GM10266 (cell line): Measurements from ENCODE around the gene FXR1.
"Not testable (repeated sequence)": the region's sequence is repeated elsewhere in the genome, so short reads cannot be mapped to it uniquely, and the experiment has no call there.

Experiments used
- DNase-seq: peaks from one replicate; pipeline ENCODE4 v3.0.0; 2012; ENCODE audit errors: extremely low spot score
- TF ChIP-seq, protein P1 (sequence below): IDR thresholded peaks from 2 replicates; pipeline ENCODE4 v1.5.1; 2012; ENCODE audit warnings: mild to moderate bottlenecking, low read depth; ENCODE audit not compliant: control insufficient read depth, insufficient read depth; ENCODE audit errors: missing control alignments

Gene FXR1

GRCh38 chr3:180987344-180987743, 74.9 kb downstream of the FXR1 start:
- TF ChIP-seq, protein P1, sequence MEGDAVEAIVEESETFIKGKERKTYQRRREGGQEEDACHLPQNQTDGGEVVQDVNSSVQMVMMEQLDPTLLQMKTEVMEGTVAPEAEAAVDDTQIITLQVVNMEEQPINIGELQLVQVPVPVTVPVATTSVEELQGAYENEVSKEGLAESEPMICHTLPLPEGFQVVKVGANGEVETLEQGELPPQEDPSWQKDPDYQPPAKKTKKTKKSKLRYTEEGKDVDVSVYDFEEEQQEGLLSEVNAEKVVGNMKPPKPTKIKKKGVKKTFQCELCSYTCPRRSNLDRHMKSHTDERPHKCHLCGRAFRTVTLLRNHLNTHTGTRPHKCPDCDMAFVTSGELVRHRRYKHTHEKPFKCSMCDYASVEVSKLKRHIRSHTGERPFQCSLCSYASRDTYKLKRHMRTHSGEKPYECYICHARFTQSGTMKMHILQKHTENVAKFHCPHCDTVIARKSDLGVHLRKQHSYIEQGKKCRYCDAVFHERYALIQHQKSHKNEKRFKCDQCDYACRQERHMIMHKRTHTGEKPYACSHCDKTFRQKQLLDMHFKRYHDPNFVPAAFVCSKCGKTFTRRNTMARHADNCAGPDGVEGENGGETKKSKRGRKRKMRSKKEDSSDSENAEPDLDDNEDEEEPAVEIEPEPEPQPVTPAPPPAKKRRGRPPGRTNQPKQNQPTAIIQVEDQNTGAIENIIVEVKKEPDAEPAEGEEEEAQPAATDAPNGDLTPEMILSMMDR, result no peak
- no peak for DNase-seq

DNA sequence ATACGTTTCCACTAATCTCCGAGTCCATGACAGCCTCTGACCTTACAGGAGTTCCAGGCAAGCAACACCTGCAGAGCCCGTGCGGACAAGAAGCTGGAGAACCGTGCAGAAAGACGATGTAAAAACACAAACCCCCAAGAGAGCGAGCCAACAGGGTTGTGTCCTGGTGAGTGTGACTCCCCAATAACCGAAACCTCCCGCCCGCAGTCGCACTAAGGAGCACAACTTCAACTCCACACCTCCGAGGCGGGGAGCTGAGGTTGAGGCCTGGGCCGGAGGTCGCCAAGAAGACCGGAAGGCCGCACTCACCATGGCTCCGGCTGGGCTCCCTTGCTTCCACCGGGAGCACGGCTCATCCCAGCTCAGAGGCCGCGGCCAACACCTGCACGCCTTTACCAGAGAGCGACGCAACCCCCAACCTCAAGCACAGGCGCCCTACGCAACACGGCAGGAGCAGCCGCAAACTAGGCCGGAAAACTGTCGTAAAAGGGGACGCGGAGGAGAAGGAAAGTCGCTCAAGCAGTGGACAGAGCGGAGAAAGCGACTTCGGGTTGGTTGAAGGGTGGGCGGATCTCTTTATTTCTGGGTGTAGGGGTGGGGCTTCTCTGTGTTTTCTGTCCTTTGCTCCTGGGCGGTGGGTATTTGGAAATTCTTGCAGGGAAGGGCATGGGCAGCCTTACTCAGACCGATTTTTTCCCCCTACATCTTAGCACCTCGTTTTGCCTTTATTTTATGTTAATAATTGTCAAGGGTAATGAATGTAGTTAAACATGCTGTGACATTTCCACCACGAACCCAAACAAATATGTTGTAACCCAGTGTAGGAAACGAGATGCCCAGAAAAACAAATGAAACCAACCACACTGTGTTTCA, 77.1 kb downstream of the FXR1 start, which contains the start of gene DNAJC19:
DNAJC19 (minus strand) TSS at position 446 of the 873 bp plus-strand sequence; CDS start at position 312, 134 bp downstream.
- TF ChIP-seq, protein P1, result no peak

GRCh38 chr3:180990505-180990904, 78.0 kb downstream of the FXR1 start:
- TF ChIP-seq, protein P1, result no peak
- DNase-seq, result no peak

More for the DNA sequence above, 77.1 kb downstream of the FXR1 start, which contains the start of gene DNAJC19:
- DNase-seq, result peak; percentile 89

- DNase-seq, result no peak
- TF ChIP-seq, protein P1, result no peak
Observed at GRCh38 chr3:180996415-180996932, 84.0 kb downstream of the FXR1 start.

DNA sequence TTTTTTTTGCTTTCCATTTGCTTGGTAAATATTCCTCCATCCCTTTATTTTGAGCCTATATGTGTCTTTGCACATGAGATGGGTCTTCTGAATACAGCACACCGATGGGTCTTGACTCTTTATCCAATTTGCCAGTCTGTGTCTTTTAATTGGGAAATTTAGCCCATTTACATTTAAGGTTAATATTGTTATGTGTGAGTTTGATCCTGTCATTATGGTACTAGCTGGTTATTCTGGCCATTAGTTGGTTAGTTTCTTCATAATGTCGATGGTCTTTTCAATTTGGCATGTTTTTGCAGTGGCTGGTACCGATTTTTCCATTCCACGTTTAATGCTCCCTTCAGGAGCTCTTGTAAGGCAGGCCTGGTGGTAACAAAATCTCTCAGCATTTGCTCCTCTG, 89.9 kb downstream of the FXR1 start:
- not testable (repeated sequence) for DNase-seq

DNA sequence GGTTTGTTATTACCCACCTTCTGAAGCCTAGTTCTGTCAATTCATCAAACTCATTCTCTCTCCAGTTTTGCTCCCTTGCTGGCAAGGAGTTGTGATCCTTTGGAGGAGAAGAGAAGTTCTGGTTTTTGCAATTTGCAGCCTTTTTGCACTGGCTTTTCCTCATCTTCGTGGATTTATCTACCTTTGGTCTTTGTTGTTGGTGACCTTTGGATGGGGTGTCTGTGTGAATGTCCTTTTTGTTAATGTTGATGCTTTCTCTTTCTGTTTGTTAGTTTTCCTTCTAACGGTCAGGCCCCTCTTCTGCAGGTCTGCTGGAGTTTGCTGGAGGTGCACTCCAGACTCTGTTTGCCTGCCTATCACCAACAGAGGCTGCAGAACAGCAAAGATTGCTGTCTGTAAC, 91.0 kb downstream of the FXR1 start:
- not testable (repeated sequence) for DNase-seq

DNA sequence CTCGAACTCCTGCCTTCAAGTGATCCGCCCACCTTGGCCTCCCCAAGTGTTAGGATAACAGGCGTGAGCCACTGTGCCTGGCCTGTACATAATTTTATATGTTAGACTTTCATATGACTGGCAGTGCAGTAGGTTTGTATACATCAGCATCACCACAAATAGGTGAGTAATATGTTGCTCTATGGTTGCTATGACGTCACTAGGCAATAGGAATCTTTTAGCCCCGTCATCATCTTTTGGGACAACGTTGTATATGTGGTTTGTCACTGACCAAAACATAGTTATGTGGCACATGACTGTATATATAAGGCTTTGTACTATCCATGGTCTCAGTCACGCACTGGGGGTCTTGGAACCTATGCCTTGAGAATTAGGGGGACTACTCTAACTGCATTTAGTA, 94.1 kb downstream of the FXR1 start:
- TF ChIP-seq, protein P1, result no peak
- no peak for DNase-seq

DNA sequence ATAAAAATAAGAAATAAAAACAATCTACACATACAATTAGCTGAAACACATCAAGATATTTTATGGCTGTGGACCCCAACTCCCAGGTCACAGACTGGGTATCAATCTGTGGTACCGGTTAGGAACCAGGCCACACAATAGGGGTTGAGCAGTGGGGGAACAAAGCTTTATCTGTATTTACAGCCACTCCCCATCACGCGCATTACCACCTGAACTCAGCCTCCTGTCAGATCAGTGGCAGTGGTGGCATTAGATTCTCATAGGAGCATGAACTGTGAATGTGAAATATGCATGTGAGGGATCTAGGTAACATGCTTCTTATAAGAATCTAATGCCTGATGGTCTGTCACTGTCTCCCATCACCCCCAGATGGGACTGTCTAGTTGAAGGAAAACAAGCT, 94.8 kb downstream of the FXR1 start:
- TF ChIP-seq, protein P1, result no peak
- DNase-seq, result no peak
